ENCODE measurements around the gene PEDS1.

GRCh38 chr20:50174456-50174855 is 20.9 kb upstream of the PEDS1 start:
- TF ChIP-seq CTCF (IDR thresholded peaks at IDR 0.05; ENCODE audit: low read length) (no peak), EZH2 (IDR thresholded peaks at IDR 0.05; ENCODE audit: borderline replicate concordance, low read length) (no peak)

Measured in OCI-LY1 (cell line).